Neural progenitor cell (in vitro differentiated cells): ENCODE measurements around the gene DDIT3. TPM values are rescaled to one million over a fixed set of nuclear protein-coding genes. Genes with fewer than 3 reads are reported as not detected.

ENCODE experiments used
- DNase-seq: peaks from one replicate; pipeline ENCODE4 v3.0.0-alpha.2; 2016; ENCODE audit warnings: low spot score
- H2AFZ ChIP-seq: fragments of 200-600 bp; sonication (generic); replicated peaks from 2 replicates; pipeline ENCODE4 v1.6.1; 2016; ENCODE audit warnings: antibody characterized with exemption
- H3F3A ChIP-seq: fragments of 200-600 bp; sonication (generic); 2 replicates; pipeline ENCODE4 v1.6.1; 2016; ENCODE audit warnings: antibody characterized with exemption, low read depth
- H3K27ac ChIP-seq: fragments of 200-600 bp; sonication (generic); 2 replicates; pipeline ENCODE4 v1.5.1; 2016; ENCODE audit warnings: mild to moderate bottlenecking
- H3K27me3 ChIP-seq: fragments of 200-600 bp; sonication (generic); 2 replicates; pipeline ENCODE4 v1.6.1; 2016; ENCODE audit warnings: mild to moderate bottlenecking, moderate library complexity
- H3K36me3 ChIP-seq: fragments of 200-600 bp; sonication (generic); 2 replicates; pipeline ENCODE4 v1.5.1; 2016
- H3K4me1 ChIP-seq: fragments of 200-600 bp; sonication (generic); 2 replicates; pipeline ENCODE4 v1.6.1; 2016; ENCODE audit warnings: mixed run types
- H3K4me2 ChIP-seq: fragments of 200-600 bp; sonication (generic); 2 replicates; pipeline ENCODE4 v1.6.1; 2016
- H3K4me3 ChIP-seq: fragments of 200-600 bp; sonication (generic); 2 replicates; pipeline ENCODE4 v1.5.1; 2016
- H3K79me2 ChIP-seq: fragments of 200-600 bp; sonication (generic); 2 replicates; pipeline ENCODE4 v1.6.1; 2016; ENCODE audit warnings: low read depth
- H3K9ac ChIP-seq: fragments of 200-600 bp; sonication (generic); 2 replicates; pipeline ENCODE4 v1.6.1; 2016
- H3K9me3 ChIP-seq: fragments of 200-600 bp; sonication (generic); 2 replicates; pipeline ENCODE4 v1.5.1; 2016; ENCODE audit warnings: low read depth
- H4K20me1 ChIP-seq: fragments of 200-600 bp; sonication (generic); 2 replicates; pipeline ENCODE4 v1.6.1; 2016; ENCODE audit warnings: low read depth
- H3K27ac Mint-ChIP-seq: 3 replicates; pipeline ENCODE4 v1.8.0; 2021; ENCODE audit warnings: mixed read lengths
- H3K27me3 Mint-ChIP-seq: 2 replicates; pipeline ENCODE4 v1.8.0; 2022; ENCODE audit warnings: low read depth, mild to moderate bottlenecking, inconsistent platforms, moderate library complexity, mixed read lengths; ENCODE audit not compliant: insufficient read depth
- H3K36me3 Mint-ChIP-seq: 3 replicates; pipeline ENCODE4 v1.8.0; 2021; ENCODE audit warnings: mixed read lengths
- H3K4me1 Mint-ChIP-seq: 3 replicates; pipeline ENCODE4 v1.8.0; 2021; ENCODE audit warnings: mixed read lengths
- H3K4me3 Mint-ChIP-seq: 3 replicates; pipeline ENCODE4 v1.8.0; 2021; ENCODE audit warnings: mild to moderate bottlenecking, moderate library complexity, mixed read lengths
- H3K9me3 Mint-ChIP-seq: 3 replicates; pipeline ENCODE4 v1.8.0; 2020; ENCODE audit warnings: mixed read lengths
- EZH2 ChIP-seq: fragments of 200-600 bp; sonication (generic); IDR thresholded peaks from 2 replicates; pipeline ENCODE4 v1.6.1; 2017; ENCODE audit warnings: antibody characterized with exemption, mild to moderate bottlenecking, moderate library complexity
- EZH2phosphoT487 ChIP-seq: fragments of 200-600 bp; sonication (generic); IDR thresholded peaks from 2 replicates; pipeline ENCODE4 v1.6.1; 2017; ENCODE audit warnings: antibody characterized with exemption
- total RNA-seq: library from RNA; depleted of rRNA; stranded (reverse); fragments of >200 nt; gene quantifications from 2 replicates; pipeline ENCODE4 v1.2.3, GENCODE V29; 2015; ENCODE audit warnings: low replicate concordance
- TF ChIP-seq, protein P1 (sequence below): fragments of 200-600 bp; sonication (generic); IDR thresholded peaks from 2 replicates; pipeline ENCODE4 v1.5.1; 2017; ENCODE audit warnings: antibody characterized with exemption, mild to moderate bottlenecking

DDIT3 gene
- total RNA-seq, 1 donor from 2014 or later, result 2.3 TPM

GRCh38 chr12:57553343-57554202 is 33.3 kb upstream of the DDIT3 start:
- H3K4me2 ChIP-seq, result peak overlapping the region; percentile 70
- peak overlapping the region; percentile 64 for H3K27ac Mint-ChIP-seq
- no peaks in the 10 kb centered on the region for H3K36me3 Mint-ChIP-seq
- H3K4me1 Mint-ChIP-seq, result peaks cover 43% of the 10 kb centered on the region
- H3K27me3 Mint-ChIP-seq, result peaks cover 33% of the 10 kb centered on the region
- H3K4me1 ChIP-seq, result peaks cover 33% of the 10 kb centered on the region
- no peak overlapping the region for H3K9ac ChIP-seq
- peaks cover 44% of the 10 kb centered on the region for H3F3A ChIP-seq
- TF ChIP-seq, protein P1, sequence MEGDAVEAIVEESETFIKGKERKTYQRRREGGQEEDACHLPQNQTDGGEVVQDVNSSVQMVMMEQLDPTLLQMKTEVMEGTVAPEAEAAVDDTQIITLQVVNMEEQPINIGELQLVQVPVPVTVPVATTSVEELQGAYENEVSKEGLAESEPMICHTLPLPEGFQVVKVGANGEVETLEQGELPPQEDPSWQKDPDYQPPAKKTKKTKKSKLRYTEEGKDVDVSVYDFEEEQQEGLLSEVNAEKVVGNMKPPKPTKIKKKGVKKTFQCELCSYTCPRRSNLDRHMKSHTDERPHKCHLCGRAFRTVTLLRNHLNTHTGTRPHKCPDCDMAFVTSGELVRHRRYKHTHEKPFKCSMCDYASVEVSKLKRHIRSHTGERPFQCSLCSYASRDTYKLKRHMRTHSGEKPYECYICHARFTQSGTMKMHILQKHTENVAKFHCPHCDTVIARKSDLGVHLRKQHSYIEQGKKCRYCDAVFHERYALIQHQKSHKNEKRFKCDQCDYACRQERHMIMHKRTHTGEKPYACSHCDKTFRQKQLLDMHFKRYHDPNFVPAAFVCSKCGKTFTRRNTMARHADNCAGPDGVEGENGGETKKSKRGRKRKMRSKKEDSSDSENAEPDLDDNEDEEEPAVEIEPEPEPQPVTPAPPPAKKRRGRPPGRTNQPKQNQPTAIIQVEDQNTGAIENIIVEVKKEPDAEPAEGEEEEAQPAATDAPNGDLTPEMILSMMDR, result no peak
- no peak for TF ChIP-seq EZH2
- TF ChIP-seq EZH2phosphoT487, result no peak
- DNase-seq, result no peak
- no peaks in the 10 kb centered on the region for H3K9me3 Mint-ChIP-seq
- peak overlapping the region; percentile 65 for H3K4me3 Mint-ChIP-seq
- peaks cover 43% of the 10 kb centered on the region for H3K79me2 ChIP-seq
- peak overlapping the region; percentile 10 for H3K4me3 ChIP-seq
- H4K20me1 ChIP-seq, result peaks cover 57% of the 10 kb centered on the region
- peak overlapping the region; percentile 59 for H3K27ac ChIP-seq
- peaks cover 11% of the 10 kb centered on the region for H3K27me3 ChIP-seq
- H3K9me3 ChIP-seq, result no peaks in the 10 kb centered on the region
- no peak overlapping the region for H2AFZ ChIP-seq
- H3K36me3 ChIP-seq, result no peaks in the 10 kb centered on the region

DNA sequence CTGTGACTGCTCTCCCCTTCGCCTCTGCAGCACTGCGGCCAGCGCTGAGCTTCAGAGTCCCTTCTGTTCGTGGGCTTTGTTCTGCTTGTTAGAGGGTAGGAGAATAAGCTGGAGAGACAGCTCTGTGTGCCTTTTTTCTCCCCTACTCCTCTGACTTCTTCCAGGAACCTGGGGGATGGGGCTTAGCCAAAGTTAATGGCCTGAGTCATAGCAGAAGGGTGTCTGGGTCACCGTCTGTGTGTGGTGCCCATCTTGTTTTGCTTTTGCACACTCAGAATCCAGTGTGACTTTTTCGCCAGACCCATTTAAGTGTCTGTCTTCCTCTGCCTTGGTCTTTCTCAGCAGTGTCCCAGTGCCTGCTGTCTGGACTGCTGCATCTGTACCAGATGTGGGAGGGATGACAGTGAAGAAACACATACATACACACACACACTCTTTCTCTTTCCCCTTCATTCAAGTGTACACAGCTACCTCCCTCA is 32.6 kb upstream of the DDIT3 start:
- Mint-ChIP-seq H3K36me3 (no peaks in the 10 kb centered on the region), H3K4me1 (peaks cover 43% of the 10 kb centered on the region), H3K9me3 (no peaks in the 10 kb centered on the region), H3K27ac (no peak overlapping the region), H3K27me3 (peaks cover 36% of the 10 kb centered on the region), H3K4me3 (peak overlapping the region; percentile 65)
- H3K79me2 ChIP-seq, result peaks cover 41% of the 10 kb centered on the region
- peaks cover 18% of the 10 kb centered on the region for H3K27me3 ChIP-seq
- H2AFZ ChIP-seq, result no peak overlapping the region
- peaks cover 51% of the 10 kb centered on the region for H3F3A ChIP-seq
- H3K4me1 ChIP-seq, result peaks cover 33% of the 10 kb centered on the region
- no peak overlapping the region for H3K9ac ChIP-seq
- H3K4me2 ChIP-seq, result peak overlapping the region; percentile 70
- DNase-seq, result peak; percentile 62
- no peaks in the 10 kb centered on the region for H3K9me3 ChIP-seq
- no peaks in the 10 kb centered on the region for H3K36me3 ChIP-seq
- H3K27ac ChIP-seq, result peak overlapping the region; percentile 59
- peak overlapping the region; percentile 10 for H3K4me3 ChIP-seq
- no peak for TF ChIP-seq EZH2
- TF ChIP-seq EZH2phosphoT487, result no peak
- peaks cover 57% of the 10 kb centered on the region for H4K20me1 ChIP-seq

- H3K9me3 Mint-ChIP-seq, result no peaks in the 10 kb centered on the region
- no peaks in the 10 kb centered on the region for H3K36me3 Mint-ChIP-seq
- Histone ChIP-seq H2AFZ (no peak overlapping the region), H3K79me2 (peaks cover 37% of the 10 kb centered on the region), H3F3A (peaks cover 52% of the 10 kb centered on the region), H3K27ac (peak overlapping the region; percentile 59), H3K9ac (no peak overlapping the region), H3K36me3 (no peaks in the 10 kb centered on the region), H3K4me2 (peak overlapping the region; percentile 70), H3K27me3 (peaks cover 24% of the 10 kb centered on the region), H3K4me3 (peak overlapping the region; percentile 10), H3K4me1 (peaks cover 33% of the 10 kb centered on the region), H4K20me1 (peaks cover 57% of the 10 kb centered on the region), H3K9me3 (no peaks in the 10 kb centered on the region)
- peaks cover 37% of the 10 kb centered on the region for H3K27me3 Mint-ChIP-seq
- TF ChIP-seq, protein P1, result no peak
- TF ChIP-seq EZH2phosphoT487 (no peak), EZH2 (no peak)
- DNase-seq, result peak; percentile 34
- H3K4me3 Mint-ChIP-seq, result peak overlapping the region; percentile 4
- H3K4me1 Mint-ChIP-seq, result peaks cover 45% of the 10 kb centered on the region
- H3K27ac Mint-ChIP-seq, result no peak overlapping the region
Measured at GRCh38 chr12:57552306-57552651, 32.0 kb upstream of the DDIT3 start.
